UCSD-AML1 (cell line): Measurements from ENCODE around the gene CETN2.
"Not testable (repeated sequence)": the region's sequence is repeated elsewhere in the genome, so short reads cannot be mapped to it uniquely, and the experiment has no call there.

Source experiments
- DNase-seq: peaks from one replicate; lab custom pipeline; 2025; ENCODE audit not compliant: unreplicated experiment; lab: John Stamatoyannopoulos, UW

CETN2 gene

DNA sequence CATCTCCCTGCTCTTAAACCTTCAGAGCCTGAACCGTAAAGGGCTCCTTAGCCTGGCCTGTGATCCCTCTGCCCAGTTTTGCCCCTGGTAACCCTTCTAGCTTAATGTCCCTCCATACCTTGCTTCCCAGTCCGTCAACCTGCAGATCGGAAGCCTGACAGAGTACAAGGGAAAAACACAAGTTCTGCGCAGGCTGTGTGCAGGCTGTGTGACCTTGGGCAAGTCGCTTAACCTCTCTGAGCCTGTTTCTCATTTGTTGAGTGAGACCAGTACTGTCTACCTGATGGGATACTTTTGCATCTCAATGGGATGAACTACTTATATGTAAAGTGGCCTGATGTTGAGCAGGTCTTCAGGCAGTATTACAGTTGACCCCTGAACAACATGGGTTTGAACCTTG is 2.0 kb upstream of the CETN2 start:
- DNase-seq: no peak

GRCh38 chrX:152831391-152831790 is 834 bp upstream of the CETN2 start:
- no peak for DNase-seq

GRCh38 chrX:152824841-152825374 is 5.6 kb downstream of the CETN2 start:
- no peak for DNase-seq

DNA sequence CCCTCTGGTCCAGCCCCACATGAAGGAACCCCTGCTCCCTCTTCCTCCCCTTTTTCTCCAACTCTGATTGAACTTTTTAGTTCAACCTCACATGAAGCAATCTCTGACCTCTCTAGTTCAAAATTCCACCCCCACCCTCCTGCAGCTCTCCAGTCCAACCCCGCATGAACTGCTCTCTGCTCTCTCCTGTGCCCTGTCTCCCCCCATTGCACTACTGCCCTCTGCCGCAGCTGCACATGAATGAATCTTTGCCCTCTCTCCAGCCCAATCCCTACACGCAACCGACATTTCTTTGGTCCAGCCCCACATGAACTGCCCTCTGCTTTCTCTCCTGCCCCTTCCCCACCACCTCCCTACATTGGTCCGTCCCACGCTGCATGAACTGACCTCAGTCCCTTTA is 6.9 kb downstream of the CETN2 start:
- DNase-seq: no peak

GRCh38 chrX:152822383-152823086 is 8.0 kb downstream of the CETN2 start:
- DNase-seq: no peak

DNA sequence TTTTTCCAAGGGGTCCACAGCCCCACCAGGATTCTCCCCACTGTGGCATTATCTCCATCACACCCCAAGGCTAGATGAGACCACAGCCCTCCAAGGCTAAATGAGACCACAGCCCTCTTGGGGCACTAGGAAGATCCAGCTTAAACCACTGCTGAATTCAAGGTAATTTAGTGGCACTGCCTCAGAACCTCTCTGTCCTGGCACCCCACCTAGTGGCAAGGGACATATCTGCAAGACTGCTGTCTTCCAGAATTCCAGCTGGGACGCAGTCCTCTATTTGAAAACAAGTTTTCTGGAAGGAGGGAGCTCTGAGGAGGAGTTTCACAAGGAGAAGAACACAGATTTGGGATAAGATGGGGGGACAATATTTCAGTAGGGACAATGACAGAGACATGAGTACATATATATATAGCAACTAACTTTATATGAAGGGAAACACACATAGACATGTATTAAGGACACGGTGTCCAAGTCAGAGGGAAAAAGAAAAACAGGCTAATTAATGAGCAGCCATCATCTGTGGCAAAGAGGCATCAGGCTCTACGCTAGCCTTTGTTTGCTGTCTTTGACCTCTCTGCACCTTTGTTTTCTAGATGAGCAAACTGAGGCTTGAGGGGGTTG is 9.3 kb downstream of the CETN2 start:
- DNase-seq: no peak

DNA sequence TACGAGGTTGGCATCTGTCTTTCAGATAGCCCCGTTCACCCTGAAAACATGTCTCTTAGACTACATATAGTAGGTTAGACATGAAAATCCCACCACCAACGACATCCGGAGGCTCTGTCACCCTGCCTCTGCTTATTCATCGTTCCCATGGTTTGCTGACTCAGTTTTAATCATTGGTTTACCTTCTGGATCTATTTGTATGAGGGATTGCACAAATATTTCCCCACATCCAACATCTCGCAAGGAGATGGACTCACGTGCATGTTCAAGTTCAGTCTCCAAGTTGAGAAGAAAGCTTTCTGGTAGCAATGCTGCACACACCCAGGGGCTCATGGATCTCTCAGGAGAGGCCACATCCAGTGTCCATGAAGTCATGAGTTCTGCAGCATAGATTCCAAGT is 10.8 kb downstream of the CETN2 start:
- DNase-seq: no peak

GRCh38 chrX:152819266-152819665 is 11.3 kb downstream of the CETN2 start:
- no peak for DNase-seq

DNA sequence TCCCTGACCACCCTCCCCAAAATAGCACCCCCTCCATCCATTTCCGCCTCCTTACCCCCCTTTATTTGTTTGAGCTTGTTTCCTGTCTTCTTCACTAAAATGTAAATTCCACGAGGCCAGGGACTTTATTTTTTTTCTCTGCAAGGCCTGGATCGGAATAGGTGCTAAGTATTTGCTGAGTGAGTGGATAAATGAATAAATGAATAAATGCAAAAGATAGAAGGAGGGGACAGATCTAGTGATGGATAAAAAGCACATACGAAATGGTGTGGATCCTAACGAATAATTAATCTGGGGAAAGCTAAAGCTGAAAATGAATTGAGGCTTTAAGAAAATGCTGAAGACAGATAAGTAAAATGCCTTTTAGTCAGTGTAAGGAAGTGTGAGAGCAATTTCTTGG is 12.2 kb downstream of the CETN2 start:
- DNase-seq: no peak

DNA sequence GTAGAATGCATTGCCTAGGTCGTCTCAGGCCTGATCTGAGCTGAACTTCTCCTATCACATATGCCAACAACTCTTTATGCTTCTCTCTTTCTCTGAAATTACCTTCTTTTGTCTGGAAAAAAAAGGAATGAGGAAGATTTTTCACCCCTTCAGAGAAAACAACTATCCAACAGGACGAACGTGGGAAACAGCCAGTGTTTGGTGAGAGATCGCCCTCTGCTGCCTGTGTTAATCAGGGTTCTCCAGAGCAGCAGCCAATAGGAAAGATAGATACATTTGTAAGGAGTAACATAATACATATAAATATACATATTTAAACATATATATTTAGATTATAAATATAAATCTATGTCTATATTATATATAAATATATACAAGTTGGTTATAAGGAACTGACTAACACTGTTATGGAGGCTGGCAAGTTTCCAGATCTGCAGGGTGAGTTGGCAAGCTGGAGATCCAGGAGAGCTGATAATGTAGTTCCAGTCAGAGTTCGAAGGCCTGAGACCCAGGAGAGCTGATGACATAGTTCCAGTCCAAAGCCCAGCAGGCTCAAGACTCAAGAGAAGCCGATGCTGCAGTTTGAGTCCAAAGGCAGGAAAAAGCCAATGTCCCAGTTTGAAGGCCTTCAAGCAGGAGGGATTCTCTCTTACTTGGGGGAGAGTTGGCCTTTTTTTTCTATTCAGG is 13.3 kb downstream of the CETN2 start:
- no peak for DNase-seq

DNA sequence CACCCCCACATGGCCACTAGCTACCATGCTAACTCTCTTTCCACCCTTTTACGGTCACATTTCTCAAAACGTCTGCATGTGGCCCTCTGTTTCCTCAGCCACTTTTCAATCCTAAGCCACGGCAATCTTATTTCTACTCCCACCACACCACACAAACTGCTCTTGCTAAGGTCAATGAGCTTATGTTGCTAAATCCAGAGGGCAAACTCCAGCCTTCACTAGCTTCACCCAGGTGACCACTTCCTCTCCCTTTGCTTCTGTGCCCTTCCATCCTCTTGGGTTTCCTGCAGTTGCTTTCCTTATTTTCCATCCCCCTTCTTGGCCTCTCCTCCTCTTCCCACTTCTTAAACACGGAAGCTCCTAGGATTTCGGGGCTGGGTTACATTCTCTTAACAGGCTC is 16.5 kb downstream of the CETN2 start:
- no peak for DNase-seq

GRCh38 chrX:152813206-152813605 is 17.4 kb downstream of the CETN2 start:
- DNase-seq: no peak

DNA sequence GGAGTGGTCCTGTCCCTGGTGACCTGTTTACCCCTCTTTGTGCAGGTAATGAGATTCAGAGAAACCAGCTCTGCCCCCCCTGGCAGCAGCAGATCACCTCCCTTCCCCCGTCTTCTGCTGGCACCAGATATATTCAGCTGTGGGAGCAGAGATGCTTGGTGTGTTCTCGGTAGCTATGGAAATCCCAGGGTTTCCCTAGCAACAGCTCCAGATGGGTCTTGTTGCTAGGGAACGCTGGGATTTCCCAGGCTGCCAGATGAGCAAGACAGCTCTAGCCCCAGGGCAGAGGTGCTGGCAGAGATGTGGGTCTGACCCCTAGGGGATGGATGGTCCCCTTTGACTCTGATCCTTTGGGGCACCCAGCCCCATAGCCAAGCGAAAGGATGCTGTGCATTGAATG is 20.2 kb downstream of the CETN2 start:
- no peak for DNase-seq

GRCh38 chrX:152806035-152806434 is 24.5 kb downstream of the CETN2 start:
- DNase-seq: no peak

- DNase-seq: no peak
Observed at GRCh38 chrX:152798945-152799344, 31.6 kb downstream of the CETN2 start.

DNA sequence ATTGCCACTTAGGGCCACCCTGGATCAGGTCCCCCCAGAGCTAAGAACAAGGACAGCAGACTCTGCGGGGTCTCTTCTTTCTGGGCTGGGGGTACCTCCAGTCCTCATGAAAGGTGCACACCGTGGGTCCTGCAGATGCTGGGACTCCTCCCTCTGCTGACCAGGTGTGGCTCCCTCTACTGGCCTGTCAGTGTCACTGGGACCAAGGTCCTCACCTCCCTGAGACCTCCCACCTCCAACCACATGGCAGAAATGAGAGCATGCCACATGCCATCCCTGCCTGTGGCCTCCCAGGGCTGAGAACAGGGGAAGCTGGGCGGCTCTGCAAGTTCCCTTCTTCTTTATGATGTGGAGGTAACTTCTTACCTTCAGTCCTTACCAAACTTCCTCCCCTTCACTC is 43.5 kb downstream of the CETN2 start:
- DNase-seq: not testable (repeated sequence)
